CD4-positive, alpha-beta T cell treated with Interleukin-17A for 4 hours (primary cell): ENCODE data around the gene ARAF.

Experiments
- DNase-seq: peaks from one replicate; pipeline ENCODE4 v3.0.0-alpha.2; 2020; ENCODE audit warnings: mixed read lengths

ARAF gene

DNA sequence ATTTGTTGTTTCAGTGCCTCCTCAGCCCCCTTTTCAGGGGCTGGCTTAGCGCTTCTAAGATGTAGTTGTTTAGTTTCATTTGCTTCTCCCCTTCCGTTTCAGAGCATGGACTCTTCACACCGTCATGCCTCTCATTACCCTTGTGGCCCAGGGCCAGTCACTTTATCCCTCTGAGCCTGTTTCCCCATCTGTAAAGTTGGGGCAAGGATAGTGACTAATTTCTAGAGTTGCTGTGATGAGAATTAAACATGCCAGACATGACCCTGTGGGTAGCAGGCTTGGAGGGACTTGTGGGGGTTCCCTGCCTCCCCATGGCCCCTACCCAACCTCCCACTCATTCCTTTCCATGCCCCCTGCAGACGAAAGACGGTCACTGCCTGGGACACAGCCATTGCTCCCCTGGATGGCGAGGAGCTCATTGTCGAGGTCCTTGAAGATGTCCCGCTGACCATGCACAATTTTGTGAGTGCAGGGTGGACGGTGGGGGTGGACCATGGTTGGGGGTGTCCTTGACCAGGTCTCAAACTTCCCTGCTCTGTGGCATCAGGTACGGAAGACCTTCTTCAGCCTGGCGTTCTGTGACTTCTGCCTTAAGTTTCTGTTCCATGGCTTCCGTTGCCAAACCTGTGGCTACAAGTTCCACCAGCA, 3.6 kb downstream of the ARAF start:
- DNase-seq, result no peak

- no peak for DNase-seq
Observed at GRCh38 chrX:47566841-47567240, 5.8 kb downstream of the ARAF start.

DNA sequence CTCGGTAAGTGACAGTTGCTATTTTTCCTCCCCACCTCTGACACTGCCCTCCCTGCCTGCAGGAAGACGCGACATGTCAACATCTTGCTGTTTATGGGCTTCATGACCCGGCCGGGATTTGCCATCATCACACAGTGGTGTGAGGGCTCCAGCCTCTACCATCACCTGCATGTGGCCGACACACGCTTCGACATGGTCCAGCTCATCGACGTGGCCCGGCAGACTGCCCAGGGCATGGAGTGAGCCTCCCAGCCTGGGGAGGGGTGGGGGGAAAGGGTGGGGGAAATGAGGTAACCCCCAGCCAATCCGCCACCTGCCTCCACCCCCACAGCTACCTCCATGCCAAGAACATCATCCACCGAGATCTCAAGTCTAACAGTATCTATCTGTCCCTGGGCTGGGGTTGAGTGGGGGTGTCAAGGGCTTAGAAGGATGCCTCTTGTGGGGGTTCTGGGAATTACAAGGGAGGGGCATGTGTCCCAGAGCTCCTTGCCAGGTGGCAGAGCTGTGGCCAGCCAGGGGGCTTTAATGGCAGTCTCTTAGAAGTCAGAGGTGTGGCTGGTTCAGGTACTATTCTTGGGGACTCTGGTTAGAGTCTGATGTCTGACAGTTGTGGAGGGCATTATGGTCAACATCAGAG, 7.8 kb downstream of the ARAF start:
- peak; percentile 48 for DNase-seq

DNA sequence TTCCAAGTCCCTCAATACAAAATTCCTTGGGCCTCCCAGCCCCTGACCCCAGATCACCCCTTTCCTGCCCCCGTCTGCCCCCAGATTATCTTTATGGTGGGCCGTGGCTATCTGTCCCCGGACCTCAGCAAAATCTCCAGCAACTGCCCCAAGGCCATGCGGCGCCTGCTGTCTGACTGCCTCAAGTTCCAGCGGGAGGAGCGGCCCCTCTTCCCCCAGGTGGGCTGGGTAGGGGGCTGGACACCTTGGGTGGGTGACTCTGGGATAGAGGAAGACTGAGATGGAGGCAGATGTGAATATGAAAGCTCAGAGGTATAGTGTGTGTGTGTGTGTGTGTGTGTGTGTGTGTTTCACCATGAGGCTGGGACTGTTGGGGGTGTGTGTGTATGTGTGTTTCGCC, 9.8 kb downstream of the ARAF start:
- no peak for DNase-seq

- no peak for DNase-seq
Observed at GRCh38 chrX:47571215-47571614, 10.2 kb downstream of the ARAF start.

GRCh38 chrX:47571896-47572295, 10.9 kb downstream of the ARAF start:
- DNase-seq, result no peak

DNA sequence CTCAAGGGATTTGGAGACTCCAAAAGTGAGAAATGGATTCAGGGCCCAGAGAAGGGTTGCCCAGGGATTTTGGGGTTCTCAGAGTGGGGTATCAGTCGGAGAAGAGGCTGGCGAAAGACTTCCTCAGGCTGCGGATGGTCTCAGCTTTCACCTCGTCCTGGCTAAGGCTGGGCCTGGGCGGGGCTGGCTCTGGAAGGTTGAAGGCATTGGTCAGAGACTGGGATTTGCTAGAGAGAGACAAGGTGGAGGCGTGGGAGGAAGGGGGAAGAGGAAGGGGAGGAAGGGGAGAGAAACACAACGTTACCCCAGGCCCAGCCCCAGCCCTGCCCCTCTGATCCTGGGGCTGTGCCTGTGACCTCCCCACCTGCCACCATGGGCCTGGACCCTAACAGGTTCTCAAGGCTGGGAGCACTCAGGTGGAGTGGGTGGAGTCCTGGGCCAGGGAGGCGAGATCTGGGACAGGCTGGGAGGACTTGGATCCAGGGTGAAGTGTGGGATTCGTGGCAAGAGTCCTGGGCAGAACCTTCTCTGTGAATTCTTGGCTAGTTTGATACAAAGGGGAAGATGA, 11.9 kb downstream of the ARAF start:
- no peak for DNase-seq

DNA sequence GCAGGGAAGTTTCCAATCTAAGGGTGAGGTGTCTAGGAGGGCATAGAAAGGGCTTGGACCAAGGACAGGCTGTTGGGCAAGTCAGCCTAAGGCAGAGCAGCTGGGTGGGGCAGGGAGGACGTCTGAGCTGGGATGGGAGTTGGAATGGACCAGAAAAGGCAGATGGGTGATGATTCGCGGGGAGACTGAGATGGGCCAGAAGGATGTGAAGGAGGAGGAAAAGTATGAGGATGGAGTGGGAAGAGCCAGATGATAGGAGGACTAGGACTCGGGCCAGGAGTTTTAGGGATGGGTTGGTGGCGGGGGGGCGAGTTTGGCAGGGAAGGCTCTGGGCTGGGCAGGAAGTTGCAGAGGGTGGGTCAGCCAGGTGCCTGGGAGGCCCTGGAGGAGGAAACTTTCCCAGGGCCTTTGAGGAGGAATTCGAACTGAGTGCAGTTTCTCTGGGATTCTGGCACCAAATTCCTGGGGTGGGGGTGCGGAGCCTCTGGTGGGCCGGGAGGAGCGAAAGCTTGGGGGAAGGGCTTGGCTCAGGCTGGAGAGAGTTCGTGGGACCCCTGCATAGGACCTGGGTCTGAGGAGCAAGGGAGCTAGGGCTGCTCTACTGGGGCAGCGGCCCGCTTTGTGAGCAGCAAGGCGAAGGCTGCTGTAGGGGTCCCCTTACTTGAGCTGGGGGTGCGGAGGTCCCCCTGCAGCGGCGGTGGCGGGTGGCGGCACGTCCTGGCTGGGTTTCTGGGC, 12.5 kb downstream of the ARAF start:
- DNase-seq, result no peak

DNA sequence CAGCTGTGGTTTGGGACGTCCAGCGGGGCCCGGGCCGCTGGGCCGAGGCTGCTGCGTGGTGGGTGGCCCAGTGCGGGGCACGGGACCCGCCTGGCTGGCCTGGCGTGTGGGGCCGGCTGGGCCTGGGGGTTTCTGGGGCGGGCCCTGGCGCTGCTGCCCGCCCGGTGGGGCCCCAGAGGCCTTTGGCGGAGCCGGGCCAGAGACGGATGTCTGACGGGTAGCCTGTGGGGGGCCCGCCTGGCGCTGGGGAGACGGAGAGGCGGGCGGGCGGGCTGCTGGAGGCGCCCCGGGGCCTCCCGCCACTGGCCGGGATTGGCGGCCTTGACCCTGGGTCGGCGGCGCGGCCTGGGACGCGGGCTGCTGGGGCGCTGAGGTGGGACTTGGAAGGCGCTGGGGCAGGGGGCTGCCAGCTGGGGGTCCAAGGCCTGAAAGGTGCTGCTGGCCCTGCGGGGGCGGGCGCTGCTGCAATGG, 13.1 kb downstream of the ARAF start:
- DNase-seq, result no peak

DNA sequence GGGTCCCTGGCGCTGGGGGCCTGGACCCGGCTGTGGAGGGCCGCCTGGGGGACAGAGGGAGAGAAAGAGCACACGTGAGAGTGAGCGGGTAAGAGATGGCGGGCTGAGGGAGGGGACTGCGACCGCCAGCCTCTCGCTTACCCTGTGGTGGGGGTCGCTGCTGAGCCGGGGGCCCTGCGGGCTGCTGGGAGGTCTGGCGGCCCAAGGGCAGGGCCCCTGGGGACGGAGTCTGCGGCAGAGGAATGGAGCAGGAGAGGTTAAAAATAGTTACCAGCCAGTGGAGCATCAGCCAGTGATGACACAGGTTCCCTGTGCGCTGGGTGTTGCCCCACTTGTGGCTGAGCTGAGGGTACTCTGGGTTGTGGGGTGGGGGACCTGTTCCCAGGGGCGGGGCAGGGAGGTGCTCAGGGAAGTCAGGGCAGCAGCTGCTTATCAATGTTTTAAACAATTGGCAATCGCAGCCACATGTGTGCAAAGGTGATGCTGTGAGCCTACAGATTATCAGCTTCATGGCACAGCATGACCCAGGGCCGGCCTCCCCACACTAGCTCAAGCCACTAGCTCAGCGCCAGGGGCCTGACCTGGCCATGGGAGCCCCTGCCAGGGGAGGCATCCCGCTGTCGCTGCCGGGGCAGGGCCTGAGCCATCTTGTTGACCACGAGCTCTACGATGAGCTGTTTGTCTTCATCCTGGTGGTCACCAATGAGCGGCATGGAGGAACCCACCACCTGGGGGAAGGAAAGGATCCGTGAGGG, 13.7 kb downstream of the ARAF start:
- no peak for DNase-seq

- DNase-seq, result no peak
Observed at GRCh38 chrX:47576021-47576898, 15.3 kb downstream of the ARAF start.

- DNase-seq, result no peak
Observed at GRCh38 chrX:47577424-47577823, 16.4 kb downstream of the ARAF start.

DNA sequence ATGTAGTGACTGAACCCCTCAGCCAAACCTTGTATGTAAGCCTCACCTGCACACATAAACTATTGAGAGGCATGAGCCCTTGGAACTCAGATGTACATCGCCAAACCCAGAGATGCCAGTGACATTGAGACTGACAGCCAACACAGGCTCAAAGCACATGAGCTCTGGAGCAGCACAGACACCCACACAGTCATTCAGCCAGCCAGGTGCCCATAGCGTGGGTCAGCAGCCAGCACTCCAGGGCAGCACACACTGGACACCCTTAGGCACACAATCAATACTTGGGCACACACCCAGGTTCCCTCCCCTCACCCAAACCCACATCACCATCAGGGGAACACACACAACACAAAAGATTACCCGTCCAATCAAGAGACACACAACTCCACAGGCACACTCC, 16.9 kb downstream of the ARAF start:
- DNase-seq, result no peak

DNA sequence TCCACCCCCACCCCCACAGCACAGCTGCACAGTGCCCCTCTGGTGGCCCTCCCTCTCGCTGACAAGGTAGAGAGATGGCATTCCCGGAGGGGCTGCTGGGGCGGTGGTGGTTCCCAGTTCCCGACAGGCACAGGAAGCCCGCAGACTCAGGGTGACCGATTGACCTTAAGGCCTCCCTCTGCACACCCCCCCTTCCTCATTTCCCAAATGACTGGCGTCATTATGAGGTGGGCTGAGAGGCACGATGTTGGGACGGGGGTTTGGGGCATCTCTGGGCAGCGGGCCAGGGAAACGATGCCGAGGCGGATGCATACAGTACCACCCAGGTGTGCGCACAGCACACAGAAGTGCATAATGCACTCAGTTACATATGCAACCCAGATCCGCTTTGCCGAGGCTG, 17.7 kb downstream of the ARAF start:
- no peak for DNase-seq

- peak; percentile 34 for DNase-seq
Observed at GRCh38 chrX:47579537-47579936, 18.5 kb downstream of the ARAF start.

GRCh38 chrX:47581731-47582647, 21.0 kb downstream of the ARAF start, which contains the start of gene TIMP1:
Gene TIMP1, plus strand, starts transcription at chrX:47582436. Its CDS starts 980 bp downstream, at chrX:47583416.
- DNase-seq, result peak; percentile 88

GRCh38 chrX:47583240-47583861, 22.3 kb downstream of the ARAF start:
- no peak for DNase-seq

DNA sequence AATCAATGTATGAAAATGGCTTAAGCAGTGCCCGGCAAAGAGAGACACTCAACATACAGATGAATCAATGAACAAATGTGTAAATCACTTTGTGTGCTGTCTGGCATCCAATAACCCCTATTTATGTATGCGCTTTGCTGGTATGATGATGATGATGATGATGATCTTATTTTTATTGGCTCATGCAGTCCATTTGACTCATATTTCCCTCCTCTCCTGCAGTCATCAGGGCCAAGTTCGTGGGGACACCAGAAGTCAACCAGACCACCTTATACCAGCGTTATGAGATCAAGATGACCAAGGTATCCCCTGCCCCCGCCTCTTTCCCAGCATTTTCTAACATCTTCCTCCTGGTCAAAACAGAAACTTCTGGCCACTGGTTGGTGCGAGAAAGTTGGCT, 23.7 kb downstream of the ARAF start:
- no peak for DNase-seq

GRCh38 chrX:47585273-47585672, 24.3 kb downstream of the ARAF start:
- no peak for DNase-seq
